Cardiac muscle cell (in vitro differentiated cells and primary cell): ENCODE measurements around the gene SLC22A13. TPM values are rescaled to one million over a fixed set of nuclear protein-coding genes. Genes with fewer than 3 reads are reported as not detected.
"Not testable (repeated sequence)": the region's sequence is repeated elsewhere in the genome, so short reads cannot be mapped to it uniquely, and the experiment has no call there.

Source experiments
- DNase-seq, 2 donors: peaks; one replicate each; pipeline versions ENCODE4 v3.0.0 to v3.0.0-alpha.2; 2010 to 2017; ENCODE audit warnings: low read depth in 1 of 2, low spot score in 1 of 2
- H3K27ac ChIP-seq: fragments of 200-600 bp; sonication (generic); 2 replicates; pipeline ENCODE4 v1.5.1; 2016
- H3K27me3 ChIP-seq: fragments of 200-600 bp; sonication (generic); 2 replicates; pipeline ENCODE4 v1.6.0; 2016; ENCODE audit warnings: control low read depth
- H3K36me3 ChIP-seq: fragments of 200-600 bp; sonication (generic); 2 replicates; pipeline ENCODE4 v1.5.1; 2016; ENCODE audit warnings: control low read depth
- H3K4me1 ChIP-seq: fragments of 200-600 bp; sonication (generic); 2 replicates; pipeline ENCODE4 v1.8.1; 2017; ENCODE audit warnings: low read depth, mild to moderate bottlenecking, mixed run types
- H3K4me3 ChIP-seq: fragments of 200-600 bp; sonication (generic); 2 replicates; pipeline ENCODE4 v1.5.1; 2016; ENCODE audit warnings: mild to moderate bottlenecking
- H3K9me3 ChIP-seq: fragments of 200-600 bp; sonication (generic); 2 replicates; pipeline ENCODE4 v1.5.1; 2017; ENCODE audit warnings: low read depth, mild to moderate bottlenecking, control low read depth
- polyA plus RNA-seq: library from polyadenylated mRNA; unstranded; fragments of >200 nt; fragmentation: Nextera tagmentation; extraction: Ambion mirVana; gene quantifications from 2 replicates; pipeline ENCODE4 v1.2.1, GENCODE V29; 2016
- total RNA-seq: library from RNA; depleted of rRNA; stranded (reverse); fragments of >200 nt; gene quantifications from 2 replicates; pipeline ENCODE4 v1.2.3, GENCODE V29; 2016
- TF ChIP-seq, protein P1 (sequence below): IDR thresholded peaks from 2 replicates; pipeline ENCODE4 v1.5.1; 2012; ENCODE audit warnings: low read depth, mild to moderate bottlenecking, low read length

The SLC22A13 gene
- total and polyA plus RNA-seq, 2 experiments from 2014 or later: 0.37 to 0.39 TPM

DNA sequence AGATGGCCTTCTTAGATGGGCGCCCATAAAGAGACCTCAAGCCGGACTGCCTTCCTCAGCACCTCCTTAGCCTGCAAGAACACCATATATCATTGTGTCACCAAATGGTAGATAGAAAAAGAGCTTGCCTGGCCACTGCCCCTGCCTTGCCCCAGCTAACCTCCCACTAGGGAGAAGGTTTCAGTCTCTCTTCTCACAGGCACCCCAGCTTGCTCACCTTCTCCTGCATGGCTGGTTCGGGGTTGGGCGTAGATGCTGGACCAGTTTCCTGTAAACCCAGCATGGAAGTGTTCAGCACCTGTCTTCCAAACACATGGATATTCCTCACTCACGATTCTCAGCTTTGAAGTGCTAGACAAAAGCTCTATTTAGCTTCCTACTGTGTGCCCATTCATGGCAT lies 13.2 kb downstream of the SLC22A13 start:
- TF ChIP-seq, protein P1, sequence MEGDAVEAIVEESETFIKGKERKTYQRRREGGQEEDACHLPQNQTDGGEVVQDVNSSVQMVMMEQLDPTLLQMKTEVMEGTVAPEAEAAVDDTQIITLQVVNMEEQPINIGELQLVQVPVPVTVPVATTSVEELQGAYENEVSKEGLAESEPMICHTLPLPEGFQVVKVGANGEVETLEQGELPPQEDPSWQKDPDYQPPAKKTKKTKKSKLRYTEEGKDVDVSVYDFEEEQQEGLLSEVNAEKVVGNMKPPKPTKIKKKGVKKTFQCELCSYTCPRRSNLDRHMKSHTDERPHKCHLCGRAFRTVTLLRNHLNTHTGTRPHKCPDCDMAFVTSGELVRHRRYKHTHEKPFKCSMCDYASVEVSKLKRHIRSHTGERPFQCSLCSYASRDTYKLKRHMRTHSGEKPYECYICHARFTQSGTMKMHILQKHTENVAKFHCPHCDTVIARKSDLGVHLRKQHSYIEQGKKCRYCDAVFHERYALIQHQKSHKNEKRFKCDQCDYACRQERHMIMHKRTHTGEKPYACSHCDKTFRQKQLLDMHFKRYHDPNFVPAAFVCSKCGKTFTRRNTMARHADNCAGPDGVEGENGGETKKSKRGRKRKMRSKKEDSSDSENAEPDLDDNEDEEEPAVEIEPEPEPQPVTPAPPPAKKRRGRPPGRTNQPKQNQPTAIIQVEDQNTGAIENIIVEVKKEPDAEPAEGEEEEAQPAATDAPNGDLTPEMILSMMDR: no peak
- Histone ChIP-seq H3K27me3 (no peaks in the 10 kb centered on the region), H3K27ac (no peak overlapping the region), H3K9me3 (no peaks in the 10 kb centered on the region), H3K4me3 (no peak overlapping the region), H3K4me1 (no peaks in the 10 kb centered on the region), H3K36me3 (no peaks in the 10 kb centered on the region)
- DNase-seq: no peak

DNA sequence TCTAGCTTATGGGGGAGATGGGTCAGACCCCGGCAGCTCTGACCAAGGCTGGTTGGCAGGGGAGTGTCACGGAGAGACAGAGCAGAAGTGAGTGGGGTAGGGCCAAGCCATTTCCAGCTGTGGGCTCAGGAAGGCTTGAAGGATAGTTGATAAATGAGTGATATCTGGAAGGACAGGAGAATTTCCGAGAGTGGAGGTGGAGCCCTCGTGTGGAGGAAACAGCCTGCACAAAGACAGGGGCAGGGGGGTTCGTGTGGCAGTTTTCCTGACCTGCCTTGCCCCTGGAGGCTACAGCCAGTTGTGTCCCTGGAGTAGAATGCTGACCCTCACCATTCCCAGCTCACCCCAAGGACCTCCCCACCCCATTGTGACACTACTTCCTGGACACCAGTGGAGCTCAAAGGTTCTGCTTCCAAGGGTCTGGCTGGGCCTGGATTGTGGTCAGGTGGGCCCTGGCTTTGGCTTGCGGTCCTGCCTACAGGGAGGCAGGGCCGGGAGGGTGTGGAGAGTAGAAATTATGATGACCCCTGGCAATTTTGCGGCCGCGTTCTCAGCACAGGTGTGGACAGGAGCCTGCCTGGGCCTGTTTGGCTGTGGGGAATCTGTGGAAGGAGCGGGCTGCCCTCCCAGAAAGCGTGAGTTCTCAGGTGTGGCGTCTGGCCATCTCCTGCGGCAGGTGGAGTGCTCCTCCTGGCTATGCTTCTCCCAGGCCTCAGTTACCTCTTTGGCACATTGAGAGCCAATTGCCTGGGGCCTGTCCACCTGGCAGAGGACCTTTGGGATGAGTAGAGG lies 16.5 kb downstream of the SLC22A13 start, which contains the start of gene SLC22A14:
Gene SLC22A14 (plus strand): TSS at position 400 of the 792 bp plus-strand sequence. CDS start 23,733 bp downstream, outside the sequence.
- Histone ChIP-seq H3K36me3 (no peaks in the 10 kb centered on the region), H3K4me3 (no peak within 1 kb of the TSS), H3K9me3 (no peaks in the 10 kb centered on the region), H3K4me1 (no peaks in the 10 kb centered on the region), H3K27me3 (no peaks in the 10 kb centered on the region), H3K27ac (no peak within 1 kb of the TSS)
- TF ChIP-seq, protein P1: peak; percentile 15
- no peak for DNase-seq

DNA sequence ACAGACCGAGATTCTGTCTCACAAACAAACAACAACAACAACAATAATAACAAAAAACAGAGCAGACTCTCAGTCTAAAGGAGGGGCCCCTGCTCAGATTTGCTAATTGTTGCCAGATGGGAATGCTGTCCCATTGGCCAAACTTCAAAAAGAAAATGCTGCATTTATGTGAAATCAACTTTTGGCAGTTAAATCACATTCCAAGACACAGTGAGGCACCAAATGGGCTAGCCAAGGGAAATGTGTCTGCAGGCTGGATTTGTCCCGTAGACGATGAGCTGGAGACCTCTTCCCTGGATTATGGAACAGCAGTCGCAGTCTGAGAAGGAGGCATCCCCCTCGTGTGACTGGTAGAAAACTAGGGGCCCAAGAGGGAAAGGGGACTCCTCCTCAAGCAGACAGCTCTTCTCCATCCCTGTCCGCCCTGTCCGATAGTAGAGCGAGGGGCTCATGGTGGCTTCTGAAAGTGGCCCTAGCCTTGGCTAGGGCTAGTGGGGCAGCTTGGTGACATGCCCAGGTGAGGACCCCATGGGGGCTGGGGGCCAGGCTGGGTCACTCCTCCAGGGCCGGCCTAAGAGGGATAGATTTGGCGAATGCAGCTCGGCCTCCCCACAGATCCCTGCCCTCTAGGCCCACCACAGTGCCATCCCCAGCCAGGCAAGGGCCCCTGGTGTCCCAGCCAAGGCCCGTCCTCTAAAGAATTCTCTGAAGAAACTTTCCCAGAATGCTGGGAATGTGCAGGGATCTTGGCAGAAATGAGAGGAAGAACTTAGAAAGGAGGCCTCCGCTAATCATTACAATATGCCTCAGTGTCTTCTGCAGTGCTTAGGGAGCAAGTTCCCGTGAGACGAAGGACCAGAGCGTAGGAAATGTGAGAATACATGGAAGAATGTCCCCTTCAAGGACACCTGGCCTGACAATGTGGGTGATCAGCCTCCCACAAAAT lies 18.5 kb downstream of the SLC22A13 start:
- TF ChIP-seq, protein P1: no peak
- H3K27ac ChIP-seq: no peak overlapping the region
- H3K4me1 ChIP-seq: no peaks in the 10 kb centered on the region
- peak in 1 of 2 donors; percentile 71 for DNase-seq
- no peaks in the 10 kb centered on the region for H3K9me3 ChIP-seq
- no peaks in the 10 kb centered on the region for H3K36me3 ChIP-seq
- no peak overlapping the region for H3K4me3 ChIP-seq
- H3K27me3 ChIP-seq: no peaks in the 10 kb centered on the region

DNA sequence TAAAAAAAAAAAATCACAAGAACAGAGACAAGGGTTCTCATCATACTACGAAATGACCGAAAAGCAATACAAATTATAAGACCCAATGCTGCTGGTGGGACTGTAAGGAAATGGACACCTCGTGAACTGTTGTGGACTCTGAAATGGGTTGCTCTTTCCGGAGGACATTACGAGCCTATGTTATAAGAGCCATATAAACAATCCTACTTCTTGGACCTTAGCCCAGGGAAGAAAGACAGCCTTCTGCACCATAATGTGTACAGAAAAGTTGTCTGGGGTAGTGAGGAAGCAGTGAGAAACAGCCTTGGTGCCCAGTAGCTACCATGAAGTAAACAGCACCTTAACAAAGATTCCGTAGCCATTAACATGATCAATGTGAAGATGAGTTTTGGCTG lies 19.1 kb downstream of the SLC22A13 start:
- TF ChIP-seq, protein P1: no peak
- no peaks in the 10 kb centered on the region for H3K9me3 ChIP-seq
- no peaks in the 10 kb centered on the region for H3K27me3 ChIP-seq
- no peak overlapping the region for H3K27ac ChIP-seq
- H3K4me1 ChIP-seq: no peaks in the 10 kb centered on the region
- no peak for DNase-seq
- no peak overlapping the region for H3K4me3 ChIP-seq
- H3K36me3 ChIP-seq: no peaks in the 10 kb centered on the region

DNA sequence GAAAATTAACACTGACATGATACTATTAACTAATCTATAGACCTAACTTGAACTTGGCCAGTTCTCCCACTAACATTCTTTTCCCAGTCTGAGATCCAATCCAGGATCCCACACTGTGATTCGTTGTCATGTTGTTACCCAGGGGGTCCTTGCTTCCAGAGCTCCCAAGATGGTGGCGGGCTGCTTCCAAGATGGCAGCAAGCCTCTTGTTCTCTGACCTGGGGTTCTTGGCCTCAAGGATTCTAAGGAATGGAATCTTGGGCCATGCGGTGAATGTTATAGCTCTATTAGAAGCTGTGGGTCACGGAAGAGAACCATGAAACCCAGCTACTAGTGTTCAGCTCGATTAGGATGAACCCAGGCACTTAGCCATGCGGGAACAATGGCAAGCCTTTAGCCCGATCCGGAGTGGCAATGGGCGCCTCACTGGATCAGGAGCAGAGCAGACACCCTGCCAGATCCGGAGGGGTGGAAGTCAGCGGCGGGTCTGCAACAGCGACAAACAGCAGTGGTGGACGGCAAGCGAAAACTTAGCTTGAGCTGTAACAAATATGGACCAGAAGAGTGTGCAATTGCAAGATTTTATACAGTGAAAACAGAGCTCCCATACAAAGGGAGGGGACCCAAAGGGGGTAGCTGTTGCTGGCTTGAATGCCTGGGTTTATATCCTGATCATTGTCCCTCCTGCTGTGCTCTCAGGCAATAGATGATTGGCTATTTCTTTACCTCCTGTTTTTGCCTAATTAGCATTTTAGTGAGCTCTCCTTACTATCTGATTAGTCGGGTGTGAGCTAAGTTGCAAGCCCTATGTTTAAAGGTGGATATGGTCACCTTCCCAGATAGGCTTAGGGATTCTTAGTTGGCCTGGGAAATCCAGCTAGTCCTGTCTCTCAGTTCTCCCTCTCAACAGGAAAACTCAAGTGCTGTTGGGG lies 23.9 kb downstream of the SLC22A13 start:
- not testable (repeated sequence) for DNase-seq, H3K36me3 ChIP-seq, H3K27ac ChIP-seq, H3K9me3 ChIP-seq, H3K4me3 ChIP-seq, H3K27me3 ChIP-seq, H3K4me1 ChIP-seq

DNA sequence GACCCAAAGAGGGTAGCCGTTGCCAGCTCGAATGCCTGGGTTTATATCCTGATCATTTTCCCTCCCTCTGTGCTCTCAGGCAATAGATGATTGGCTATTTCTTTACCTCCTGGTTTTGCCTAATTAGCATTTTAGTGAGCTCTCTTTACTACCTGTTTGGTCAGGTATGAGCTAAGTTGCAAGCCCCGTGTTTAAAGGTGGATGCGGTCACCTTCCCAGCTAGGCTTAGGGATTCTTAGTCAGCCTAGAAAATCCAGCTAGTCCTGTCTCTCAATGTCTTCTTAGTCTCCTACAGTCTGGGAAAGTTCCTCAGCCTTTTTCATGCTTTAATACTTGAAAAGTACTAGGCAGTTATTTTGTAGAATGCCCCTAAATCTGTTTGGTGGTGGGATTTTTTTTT lies 31.4 kb downstream of the SLC22A13 start:
- H3K9me3 ChIP-seq, DNase-seq, H3K27me3 ChIP-seq, H3K4me3 ChIP-seq, H3K36me3 ChIP-seq, H3K4me1 ChIP-seq, H3K27ac ChIP-seq: not testable (repeated sequence)
